ENCODE measurements around the gene BCO1.
A peak's percentile ranks its signal among the peaks of the same experiment; 100 is the strongest.

Gene BCO1

DNA sequence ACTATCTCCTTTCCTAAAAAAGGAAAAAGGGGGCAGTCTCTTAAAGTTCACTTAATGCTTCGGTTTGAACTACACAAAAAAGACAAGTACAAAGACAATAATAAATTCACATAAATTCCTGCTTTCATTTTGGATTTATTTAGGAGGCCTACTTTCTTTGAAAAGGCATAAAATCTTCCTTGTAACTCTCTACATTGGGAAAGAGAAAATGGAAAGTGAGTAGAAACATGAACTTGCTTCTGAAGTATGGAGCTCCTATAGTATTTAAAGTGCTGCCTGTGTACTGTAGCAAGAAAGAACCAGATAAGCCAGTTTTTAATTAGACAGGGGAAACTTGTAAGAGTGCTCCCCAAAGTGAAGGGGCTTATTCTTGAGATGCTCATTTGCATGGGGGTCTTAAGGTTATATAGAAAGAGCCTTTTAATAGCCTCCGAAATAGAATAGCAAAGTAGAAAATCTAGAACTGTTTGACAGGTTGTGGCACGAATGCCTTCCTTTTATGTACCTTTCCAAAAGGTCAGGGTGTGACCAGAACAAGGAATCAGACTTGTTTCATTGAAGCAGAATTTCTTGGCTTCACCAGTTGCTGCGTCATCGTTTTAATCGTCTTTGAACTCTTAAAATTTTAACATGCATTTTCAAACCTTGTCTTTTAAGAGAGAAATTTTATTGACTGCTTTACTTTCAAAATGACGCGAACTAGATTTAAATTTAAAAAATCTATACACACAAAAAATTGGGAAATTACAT lies 89.1 kb downstream of the BCO1 start:
- Mint-ChIP-seq H3K27ac (no peak overlapping the region), H3K4me3 (no peak overlapping the region), H3K9me3 (no peaks in the 10 kb centered on the region), H3K36me3 (ENCODE audit: low read depth) (no peaks in the 10 kb centered on the region), H3K27me3 (ENCODE audit: low read depth) (no peaks in the 10 kb centered on the region), H3K4me1 (ENCODE audit: low read depth) (peaks cover 2% of the 10 kb centered on the region)
- no peak for DNase-seq (ENCODE audit: low spot score)

DNA sequence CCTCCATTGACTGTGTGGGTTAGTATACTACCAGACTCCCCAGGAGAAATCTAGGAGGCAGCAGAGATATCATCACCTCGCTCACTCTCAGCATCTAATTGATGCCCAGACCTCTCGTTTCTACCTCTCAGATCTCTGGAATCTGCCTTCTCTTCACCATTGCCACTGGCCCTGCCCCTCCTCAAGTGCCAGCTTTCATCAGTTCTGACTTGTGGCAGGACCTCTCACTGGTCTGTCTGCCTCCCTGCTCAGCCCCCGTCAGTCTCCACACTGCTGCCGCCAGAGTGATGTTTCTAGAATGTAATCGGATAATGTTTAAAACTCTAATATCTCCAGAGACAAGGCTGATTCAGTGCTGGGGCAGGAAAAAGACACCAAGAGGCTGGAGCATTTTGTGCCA lies 91.5 kb downstream of the BCO1 start:
- Mint-ChIP-seq H3K4me3 (no peak overlapping the region), H3K4me1 (ENCODE audit: low read depth) (peaks cover 3% of the 10 kb centered on the region), H3K9me3 (no peaks in the 10 kb centered on the region), H3K27ac (no peak overlapping the region), H3K36me3 (ENCODE audit: low read depth) (no peaks in the 10 kb centered on the region), H3K27me3 (ENCODE audit: low read depth) (no peaks in the 10 kb centered on the region)
- no peak for DNase-seq (ENCODE audit: low spot score)

DNA sequence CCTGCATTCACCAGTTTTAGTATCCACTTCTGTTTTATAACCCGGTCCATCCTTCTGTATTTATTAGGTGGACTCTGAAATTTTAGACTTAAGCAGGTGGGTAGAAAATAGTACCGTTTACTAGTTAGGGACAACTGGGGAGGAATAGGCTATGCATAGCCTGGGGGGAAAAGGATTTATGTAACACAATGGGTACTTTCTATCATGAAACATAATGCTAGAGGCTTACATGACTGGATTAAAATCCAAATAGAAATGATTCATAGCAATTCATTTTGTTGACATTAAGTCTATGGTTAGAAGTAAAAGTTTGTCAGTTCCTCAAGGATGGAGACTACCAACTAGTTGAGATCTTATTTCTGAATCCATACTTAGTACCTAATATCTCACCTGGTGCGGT lies 94.9 kb downstream of the BCO1 start:
- no peak overlapping the region for H3K4me3 Mint-ChIP-seq
- no peaks in the 10 kb centered on the region for H3K27me3 Mint-ChIP-seq (ENCODE audit: low read depth)
- DNase-seq (ENCODE audit: low spot score), result no peak
- H3K9me3 Mint-ChIP-seq, result no peaks in the 10 kb centered on the region
- peaks cover 4% of the 10 kb centered on the region for H3K4me1 Mint-ChIP-seq (ENCODE audit: low read depth)
- no peak overlapping the region for H3K27ac Mint-ChIP-seq
- H3K36me3 Mint-ChIP-seq (ENCODE audit: low read depth), result no peaks in the 10 kb centered on the region

DNA sequence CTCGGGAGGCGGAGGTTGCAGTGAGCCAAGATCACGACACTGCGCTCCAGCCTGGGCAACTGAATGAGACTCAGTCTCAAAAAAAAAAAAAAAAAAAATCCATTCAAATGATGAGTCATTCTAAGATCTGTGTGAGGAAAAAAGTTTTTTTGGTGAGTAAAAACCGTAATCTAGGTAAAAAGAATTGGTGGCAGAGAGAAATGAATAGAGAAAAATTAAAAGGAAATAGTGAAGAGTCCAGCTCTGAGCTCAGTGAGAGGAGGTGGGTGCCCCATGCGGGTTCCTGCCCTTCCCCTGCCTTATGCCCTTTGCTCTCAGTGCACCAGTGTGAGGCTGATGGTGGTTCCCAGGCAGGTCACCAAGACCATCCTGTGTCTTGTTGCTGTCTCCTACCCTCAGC lies 97.2 kb downstream of the BCO1 start:
- no peak overlapping the region for H3K4me3 Mint-ChIP-seq
- H3K27me3 Mint-ChIP-seq (ENCODE audit: low read depth), result no peaks in the 10 kb centered on the region
- no peaks in the 10 kb centered on the region for H3K36me3 Mint-ChIP-seq (ENCODE audit: low read depth)
- peaks cover 4% of the 10 kb centered on the region for H3K4me1 Mint-ChIP-seq (ENCODE audit: low read depth)
- DNase-seq (ENCODE audit: low spot score), result peak; percentile 57
- H3K9me3 Mint-ChIP-seq, result no peaks in the 10 kb centered on the region
- no peak overlapping the region for H3K27ac Mint-ChIP-seq

DNA sequence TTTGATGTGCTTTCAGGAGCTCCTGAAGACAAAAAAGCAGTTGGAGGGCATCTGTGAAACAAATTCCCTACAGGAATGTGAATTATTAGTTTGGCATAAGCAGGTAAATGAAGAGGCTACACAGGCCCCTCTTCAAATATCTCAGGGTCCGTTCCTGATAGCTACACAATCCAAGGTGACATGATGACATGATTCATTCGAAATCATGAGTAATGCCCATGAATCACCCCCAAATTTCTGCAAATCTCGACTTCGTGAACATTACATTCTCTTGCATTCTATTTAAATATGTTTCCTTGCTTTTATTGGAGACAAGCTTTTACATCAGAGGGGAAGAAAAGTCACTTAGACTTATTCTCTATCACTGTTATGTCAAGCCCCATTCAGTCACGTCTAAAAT lies 98.6 kb downstream of the BCO1 start:
- Mint-ChIP-seq H3K9me3 (peaks cover 1% of the 10 kb centered on the region), H3K36me3 (ENCODE audit: low read depth) (no peaks in the 10 kb centered on the region), H3K4me1 (ENCODE audit: low read depth) (peaks cover 4% of the 10 kb centered on the region), H3K27ac (no peak overlapping the region), H3K27me3 (ENCODE audit: low read depth) (no peaks in the 10 kb centered on the region), H3K4me3 (no peak overlapping the region)
- DNase-seq (ENCODE audit: low spot score), result no peak
